NCI-H2107 (cell line): ENCODE results near the gene PDGFB.

Experiments
- DNase-seq: peaks from one replicate; lab custom pipeline; 2025; lab: John Stamatoyannopoulos, UW

PDGFB gene

DNA sequence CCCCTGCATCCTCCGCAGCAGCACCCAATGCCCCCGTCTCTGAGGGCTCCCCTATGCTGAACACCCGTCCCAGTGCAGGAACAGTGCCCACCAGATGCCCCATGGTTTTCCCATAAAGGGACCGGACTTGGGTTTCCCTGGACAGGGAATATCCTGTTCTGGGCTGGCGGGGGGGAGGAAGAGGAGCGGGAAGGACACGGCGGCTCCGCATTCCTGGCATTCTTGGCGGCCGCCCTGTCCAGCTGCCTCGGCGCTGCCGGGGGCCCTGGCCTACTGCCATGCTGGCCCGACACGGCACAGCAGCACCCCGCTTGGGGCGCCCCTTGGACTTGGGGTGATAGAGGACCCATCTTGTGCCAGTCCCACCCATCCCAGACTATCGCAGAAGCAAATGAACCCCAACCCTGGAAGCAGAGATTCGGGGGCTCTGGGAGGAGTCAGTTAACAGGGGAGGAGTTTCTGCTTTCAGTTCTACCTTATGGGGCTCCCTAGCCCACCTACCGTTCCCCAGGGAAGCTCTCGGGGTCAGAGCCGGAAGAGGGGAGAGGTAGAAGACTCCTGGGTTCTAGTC is 68.6 kb downstream of the PDGFB start:
- no peak for DNase-seq

GRCh38 chr22:39175353-39176142 is 69.2 kb downstream of the PDGFB start:
- no peak for DNase-seq

GRCh38 chr22:39174498-39175352 is 70.1 kb downstream of the PDGFB start:
- DNase-seq: no peak

GRCh38 chr22:39173787-39174497 is 70.8 kb downstream of the PDGFB start:
- no peak for DNase-seq
